ENCODE results near the gene TBC1D3G.
"Not testable (repeated sequence)": the region's sequence is repeated elsewhere in the genome, so short reads cannot be mapped to it uniquely, and the experiment has no call there.

DNA sequence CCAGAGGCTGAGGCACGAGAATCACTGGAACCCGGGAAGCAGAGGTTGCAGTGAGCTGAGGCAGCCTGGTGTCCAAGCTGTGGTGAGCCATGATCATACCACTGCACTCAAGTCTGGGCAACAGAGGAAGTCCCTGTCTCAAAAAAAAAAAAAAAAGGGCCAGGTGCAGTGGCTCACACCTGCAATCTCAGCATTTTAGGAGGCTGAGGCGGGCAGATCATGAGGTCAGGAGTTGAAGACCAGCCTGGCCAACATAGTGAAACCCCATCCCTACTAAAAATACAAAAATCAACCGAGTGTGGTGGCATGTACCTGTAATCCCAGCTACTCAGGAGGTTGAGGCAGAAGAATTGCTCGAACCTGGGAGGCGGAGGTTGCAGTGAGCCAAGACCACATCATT, 38.8 kb downstream of the TBC1D3G start:
- not testable (repeated sequence) for TF ChIP-seq CHD1, CEBPB (IDR thresholded peaks at IDR 0.05; ENCODE audit: low read depth, low read length)

Measured in H1 (cell line).